GM18861 (cell line): ENCODE data around the gene COL25A1.

Source experiments
- ATAC-seq: cut with Tn5 transposase; IDR thresholded peaks from one replicate; pipeline ENCODE4 v1.9.1; 2021; ENCODE audit not compliant: unreplicated experiment

Gene COL25A1

DNA sequence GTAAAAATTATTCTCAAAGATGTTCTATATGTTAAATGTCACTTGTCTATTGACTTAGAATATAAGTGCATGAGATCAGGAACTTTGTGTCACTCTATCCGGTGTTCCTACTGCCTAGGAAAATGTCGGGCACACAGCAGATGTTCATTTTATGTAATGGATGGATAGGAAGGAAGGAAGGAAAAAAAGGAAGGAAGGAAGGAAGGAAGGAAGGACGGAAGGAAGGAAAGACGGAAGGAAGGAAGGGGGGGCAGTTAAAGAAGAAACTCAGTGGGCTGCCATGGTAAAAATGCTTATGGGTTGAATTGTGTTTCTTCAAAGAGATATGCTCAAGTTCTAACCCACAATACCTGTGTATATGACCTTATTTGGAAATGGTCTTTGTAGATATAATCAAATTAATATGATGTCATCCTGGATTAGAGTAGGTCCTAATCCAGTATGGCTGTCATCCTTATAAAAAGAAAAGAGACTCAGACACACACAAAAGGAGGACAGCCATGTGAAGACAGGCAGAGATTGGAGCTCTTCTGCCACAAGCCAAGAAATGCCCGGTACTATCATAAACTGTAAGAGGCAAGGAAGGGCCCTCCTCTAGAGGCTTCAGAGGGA is 86.3 kb downstream of the COL25A1 start:
- no peak for ATAC-seq

DNA sequence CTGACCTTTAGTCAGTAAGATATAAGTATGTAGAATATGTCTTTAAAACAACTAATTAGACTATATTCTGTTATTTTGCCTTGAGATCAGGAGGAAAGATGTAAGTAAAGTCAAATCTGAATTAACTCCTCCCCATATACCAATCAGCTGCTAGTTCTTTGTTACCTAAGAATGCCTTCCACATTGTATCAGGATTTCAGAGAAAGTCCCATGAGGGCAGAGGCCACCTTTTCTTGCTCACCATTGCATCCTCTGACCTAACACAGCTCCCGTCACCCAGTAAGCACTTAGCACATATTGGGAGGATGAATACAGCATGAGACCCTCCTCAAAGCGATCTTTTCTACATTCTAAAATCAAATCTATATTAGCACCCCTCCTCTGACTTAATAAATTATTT is 87.0 kb downstream of the COL25A1 start:
- ATAC-seq: no peak

DNA sequence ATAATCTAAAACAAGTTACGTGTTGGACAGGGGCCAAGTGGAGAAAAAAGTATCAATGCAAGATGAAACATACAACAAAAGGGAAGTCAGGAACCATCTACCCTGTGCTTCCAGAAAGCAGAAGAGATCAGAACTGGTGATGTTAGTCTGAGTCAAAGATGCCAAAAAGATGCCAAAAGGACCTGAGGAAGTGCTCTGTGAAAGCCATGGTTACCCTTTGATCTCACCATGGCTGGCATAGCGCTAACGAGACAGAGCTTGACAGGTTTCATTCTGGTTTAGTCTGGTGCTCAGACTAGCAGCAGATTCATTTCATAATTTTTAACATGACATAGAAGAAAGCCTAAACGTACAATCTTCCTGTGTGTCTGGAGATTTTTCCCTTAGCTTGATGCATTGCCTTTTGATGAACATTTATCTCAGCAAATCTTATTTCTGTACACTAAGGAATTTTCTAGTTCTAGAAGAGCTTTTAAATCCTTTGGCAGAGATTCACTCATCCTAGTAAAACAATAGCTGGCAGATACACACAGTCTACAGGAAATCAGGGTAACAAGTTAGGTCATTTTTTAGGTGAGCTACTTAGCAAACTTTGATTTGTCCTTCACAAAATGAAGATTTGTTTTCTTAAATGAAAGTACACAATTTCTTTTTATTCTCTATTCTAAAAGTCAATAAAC is 87.7 kb downstream of the COL25A1 start:
- ATAC-seq: no peak

DNA sequence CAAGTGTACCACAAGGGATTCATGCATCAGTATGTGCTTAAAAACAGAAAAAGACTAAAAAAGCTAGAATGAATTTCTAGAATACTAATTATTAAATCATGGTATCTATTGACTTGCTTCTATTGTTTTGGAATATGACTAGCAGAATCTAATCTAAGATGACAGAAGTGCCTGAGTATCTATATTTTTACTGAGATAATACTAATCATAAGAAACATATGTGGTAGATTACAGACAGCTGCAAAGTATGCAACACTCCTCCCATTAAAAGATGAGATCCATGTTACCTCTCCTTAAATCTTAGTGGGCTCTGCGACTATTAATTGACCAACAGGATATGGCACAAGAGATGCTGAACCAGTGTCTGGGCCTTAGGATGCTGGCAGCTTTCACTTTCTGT is 89.4 kb downstream of the COL25A1 start:
- no peak for ATAC-seq

DNA sequence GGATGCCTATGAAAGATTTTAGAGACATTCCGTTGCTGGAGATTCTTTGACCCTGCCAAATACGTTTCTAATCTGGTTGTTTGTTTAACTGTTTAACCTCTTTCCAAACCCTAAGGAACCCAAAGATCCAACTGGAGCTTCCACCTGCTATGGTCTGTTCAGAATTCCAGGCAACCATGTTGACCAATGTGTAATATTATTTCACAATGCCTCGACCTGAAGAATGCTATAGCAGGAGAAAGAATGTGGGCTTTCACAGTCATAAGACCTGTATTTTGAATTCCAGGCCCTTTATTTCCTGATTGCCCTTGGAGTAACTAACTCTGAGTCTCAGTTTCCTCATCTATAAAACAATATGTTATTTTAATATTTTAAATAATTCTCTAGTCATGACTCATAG is 90.8 kb downstream of the COL25A1 start:
- no peak for ATAC-seq

DNA sequence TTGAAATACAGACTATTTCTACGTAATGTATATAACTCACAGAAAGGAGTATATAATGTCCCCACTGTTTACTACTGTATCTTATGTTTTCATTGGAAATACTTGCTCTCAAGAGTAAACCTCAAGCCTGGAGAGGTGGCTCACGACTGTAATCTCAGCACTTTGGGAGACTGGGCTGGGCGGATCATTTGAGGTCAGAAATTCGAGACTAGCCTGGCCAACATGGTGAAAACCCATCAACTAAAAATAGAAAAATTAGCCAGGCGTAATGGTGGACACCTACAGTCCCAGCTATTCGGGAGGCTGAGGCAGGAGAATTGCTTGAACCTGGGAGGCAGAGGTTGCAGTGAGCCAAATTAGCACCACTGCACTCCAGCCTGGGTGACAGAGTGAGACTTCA is 92.8 kb downstream of the COL25A1 start:
- no peak for ATAC-seq

DNA sequence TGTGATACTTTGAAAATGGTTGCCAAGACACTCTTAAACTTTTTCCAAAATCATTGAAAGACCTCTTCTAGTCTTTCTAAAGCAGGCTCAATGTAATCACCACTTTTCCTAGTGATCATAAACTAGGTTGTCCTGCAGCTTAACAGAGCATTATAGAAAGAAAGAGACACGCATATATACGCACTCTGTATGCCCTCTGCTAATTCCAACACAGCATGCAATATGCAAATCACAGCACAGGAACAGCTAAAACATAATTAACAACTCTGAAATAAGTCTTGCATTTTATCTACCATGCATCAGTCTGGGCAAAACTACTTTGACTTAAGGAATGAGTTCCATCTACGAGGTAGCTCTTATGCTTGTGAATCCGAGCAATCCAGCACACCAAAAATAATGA is 94.6 kb downstream of the COL25A1 start:
- no peak for ATAC-seq

DNA sequence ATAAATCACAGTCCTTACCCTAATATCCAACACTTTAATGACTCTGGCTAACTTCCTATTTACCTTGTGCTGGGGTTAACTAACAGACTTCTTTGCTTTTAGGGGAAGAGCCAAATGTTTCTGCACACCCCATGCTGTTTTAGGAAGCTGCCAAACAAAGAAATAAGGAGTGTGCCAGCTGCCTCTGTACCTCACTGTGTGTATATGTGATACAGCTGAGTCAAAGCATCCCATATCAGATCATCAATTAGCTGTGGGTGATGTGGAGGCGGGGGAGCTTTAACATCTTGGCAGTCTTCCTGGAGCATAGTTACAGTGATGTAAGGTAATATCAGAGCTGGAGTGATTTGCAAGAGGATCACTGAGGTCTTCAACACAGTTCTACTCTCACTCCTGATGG is 95.4 kb downstream of the COL25A1 start:
- ATAC-seq: no peak

DNA sequence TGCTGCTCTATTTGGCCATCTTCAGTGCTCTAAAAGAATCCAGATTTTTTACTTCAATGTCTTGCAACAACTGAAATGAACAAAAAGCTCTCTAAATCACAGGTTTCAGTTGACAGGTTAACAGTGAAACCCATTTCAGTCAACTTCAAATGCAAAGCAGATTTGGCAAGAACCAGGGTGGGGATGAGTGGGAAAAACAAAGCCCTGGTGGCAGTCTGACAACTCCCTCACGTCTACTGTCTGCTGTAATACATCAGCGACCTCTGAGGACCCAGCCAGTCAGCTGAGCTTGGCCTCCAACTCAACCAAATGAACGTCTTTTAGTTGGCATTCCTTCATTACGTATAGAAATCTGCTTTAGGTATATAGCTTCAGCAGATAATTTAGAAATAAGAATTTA is 95.8 kb downstream of the COL25A1 start:
- no peak for ATAC-seq

DNA sequence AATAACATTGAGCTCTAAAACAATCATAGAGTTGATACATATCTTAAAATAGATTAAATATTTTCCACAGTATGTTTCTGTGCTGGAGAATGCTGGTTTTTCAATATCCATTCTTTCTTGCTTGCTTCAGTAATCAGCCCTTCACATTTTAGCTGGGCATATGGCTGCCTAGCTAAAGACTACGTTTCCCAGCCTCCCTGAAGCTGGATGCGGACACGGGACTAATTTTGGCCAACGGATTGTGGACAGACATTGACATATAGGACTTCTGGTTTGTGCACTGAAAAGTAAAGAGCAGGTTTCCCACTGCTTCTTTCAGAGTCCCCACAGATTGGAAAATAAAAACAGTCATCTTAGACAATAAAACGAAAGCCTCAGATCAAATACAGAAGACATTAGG is 97.3 kb downstream of the COL25A1 start:
- ATAC-seq: no peak

DNA sequence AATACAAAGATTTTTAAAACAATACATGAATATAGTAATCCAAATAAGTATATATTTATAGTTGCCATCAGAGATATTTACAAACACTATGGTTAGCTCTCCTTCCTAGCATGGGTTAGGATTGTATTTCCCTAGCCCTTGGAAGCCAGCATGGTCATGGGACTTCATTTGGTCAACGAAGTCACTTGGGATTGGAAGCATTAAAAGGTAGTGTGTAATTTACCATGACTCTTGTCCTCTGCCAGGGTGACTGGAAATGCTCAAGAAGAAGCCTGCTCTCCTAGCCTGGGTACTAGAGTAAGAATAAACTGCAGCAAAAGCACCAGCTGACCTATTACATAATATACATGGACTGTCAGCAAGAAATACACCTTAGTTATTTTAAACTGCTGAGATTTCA is 102.9 kb downstream of the COL25A1 start:
- ATAC-seq: no peak

DNA sequence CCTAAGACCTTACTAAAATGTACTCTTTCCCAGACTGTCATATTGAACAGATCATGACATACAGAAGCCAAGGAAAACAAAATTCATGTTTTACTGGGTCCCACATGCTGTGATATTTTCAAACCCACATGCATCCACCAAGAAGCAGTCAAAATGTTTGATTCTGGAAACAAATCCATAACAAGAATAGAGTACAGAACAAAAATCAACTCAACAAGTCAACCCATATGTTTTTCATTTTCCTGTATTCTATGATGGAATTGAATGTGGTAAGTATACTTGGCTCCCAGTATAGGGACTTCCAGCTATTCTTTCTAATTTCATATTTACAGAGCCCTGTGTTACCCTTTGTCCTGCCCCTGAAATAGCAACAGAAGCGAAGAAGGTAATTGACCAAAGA is 106.8 kb downstream of the COL25A1 start:
- ATAC-seq: no peak

DNA sequence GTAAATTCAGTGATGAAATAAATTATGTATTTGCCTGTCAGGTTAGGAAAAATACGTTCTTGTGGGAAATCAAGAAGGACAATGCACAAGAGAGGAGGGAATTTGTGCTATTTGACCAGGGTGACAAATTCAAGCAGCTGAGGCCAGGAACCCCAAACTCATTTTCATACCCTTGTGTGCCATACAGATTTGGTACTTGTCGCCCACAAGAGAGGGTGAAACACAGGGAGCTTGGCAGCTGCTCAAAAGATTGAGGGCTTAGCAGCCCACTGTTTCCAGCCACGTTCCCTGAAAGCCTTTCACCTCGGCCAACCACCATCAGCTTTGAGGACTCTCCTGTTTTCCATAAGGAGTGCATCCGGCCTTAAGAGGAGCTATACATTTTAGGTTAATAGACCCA is 111.2 kb downstream of the COL25A1 start:
- no peak for ATAC-seq

DNA sequence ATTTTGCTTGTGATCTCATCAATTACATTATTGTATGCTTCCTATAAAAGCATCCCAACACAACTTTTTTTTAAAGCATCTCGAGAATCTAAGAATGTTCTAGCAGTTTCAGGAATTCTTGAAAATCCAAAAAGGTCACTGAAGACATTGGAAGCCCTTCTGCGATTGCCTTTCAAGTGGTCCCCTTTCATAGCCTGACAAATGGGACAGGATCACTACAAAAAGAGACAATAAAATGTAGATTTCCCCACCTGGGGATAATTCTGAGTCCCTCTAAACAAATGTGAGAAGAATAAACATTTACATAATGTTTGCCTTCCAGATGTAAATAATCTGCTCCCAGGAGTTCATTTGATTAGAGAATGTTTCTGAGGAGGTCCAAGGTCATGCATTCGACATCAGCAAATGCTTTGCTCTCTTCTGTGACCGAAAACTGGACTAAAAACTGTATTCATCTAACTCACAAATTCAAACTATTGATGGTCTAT is 116.0 kb downstream of the COL25A1 start:
- ATAC-seq: no peak

DNA sequence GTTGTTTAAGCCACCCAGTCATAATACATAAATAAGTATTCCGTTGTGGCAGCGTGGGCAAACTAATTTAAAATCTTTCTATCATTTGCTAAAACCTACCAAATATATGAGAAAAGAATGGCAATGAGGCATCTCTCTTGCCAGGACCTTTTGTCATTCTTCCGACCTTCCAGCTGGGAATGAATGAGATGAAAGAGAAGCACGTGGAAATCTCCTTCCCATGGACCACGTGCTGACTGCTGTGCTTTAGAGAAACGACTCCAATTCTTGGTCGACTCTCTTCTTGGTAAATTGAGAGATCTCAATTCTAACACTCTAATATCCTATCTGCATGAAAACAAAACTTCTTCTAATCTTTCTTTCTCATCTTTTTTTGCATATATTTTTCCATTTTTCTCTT is 116.5 kb downstream of the COL25A1 start:
- no peak for ATAC-seq

DNA sequence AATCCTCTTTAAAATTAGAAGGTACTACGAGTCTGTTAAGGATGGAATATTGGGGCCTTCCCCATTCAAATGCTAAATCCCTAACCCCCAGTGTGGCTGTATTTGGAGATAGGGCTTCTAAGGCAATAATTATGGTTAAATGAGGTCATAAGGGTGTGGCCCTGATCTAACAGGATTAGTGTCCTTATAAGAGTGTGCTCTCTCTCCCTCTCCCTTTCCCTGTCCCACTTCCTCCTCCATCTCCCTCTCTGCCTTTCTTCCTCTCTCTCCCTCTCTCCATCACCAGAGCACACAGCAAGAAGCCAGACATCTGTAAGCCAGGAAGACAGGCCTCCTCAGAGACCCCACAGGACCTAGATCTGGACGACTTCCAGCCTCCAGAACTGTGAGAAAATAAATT is 116.9 kb downstream of the COL25A1 start:
- ATAC-seq: no peak

DNA sequence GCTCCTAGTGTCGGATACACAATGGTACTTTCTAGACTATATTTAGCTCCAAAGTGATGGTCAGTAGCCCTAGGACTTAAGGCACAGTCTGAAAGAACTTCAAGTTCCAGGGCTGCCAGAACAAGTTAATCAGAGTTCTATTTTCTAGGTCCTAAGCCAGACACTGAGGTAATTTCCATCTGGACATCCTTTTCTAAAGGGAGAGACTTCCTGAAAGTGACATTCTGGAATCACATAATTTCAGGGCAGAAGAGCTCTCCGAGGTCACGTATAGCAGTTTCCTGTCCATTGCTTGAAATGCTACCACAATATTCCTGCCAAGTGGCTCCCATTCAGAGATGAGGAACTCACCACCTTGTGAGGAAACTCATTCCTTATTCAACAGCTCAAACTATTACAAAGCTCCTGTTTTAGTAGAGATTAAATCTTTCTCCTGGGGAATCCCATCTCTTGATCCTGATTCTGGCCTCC is 117.9 kb downstream of the COL25A1 start:
- no peak for ATAC-seq

DNA sequence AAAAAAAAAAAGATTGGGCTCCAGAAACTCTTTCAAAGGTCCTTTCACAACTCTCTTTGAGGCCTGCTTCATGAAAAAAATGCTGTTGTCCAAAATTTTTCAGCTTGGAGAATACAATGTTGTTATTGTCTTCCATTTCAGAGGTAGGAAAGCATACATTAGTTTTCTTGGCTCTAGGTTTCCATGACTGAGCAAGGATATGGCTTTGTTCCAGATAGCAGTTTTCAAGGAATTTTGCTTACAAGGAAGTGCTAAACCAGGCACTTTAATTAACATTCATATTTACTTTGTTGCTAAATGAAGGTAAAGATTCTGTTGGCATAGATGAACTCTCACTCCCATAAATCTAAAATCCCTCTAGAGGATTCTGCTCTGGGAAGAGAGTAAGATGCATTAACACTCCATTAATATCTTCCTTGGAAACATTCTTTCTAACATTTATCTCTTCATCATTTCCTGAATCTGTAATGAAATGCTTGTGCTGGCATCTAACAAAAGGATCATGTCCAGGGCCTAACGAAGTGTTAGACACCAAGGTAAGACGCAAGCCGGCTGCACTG is 118.4 kb downstream of the COL25A1 start:
- ATAC-seq: no peak

DNA sequence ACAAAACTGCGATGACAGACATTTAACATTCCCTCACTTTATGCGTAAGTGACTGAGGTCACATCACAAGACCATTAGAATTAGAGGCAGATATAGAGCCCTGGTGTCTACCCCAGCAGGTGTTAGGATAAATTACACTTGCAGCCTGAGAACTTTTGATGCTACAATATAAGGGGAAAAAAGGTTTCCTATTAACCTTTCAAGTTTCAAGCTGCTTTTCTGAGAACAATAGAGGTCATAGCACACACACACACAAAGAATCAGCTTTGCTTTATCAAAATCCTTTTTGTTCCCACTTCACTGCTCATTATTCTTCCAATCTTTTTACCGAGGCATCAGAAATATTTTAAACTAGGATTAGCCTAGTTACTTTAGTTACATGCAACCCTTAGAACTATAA is 119.8 kb downstream of the COL25A1 start:
- ATAC-seq: no peak

DNA sequence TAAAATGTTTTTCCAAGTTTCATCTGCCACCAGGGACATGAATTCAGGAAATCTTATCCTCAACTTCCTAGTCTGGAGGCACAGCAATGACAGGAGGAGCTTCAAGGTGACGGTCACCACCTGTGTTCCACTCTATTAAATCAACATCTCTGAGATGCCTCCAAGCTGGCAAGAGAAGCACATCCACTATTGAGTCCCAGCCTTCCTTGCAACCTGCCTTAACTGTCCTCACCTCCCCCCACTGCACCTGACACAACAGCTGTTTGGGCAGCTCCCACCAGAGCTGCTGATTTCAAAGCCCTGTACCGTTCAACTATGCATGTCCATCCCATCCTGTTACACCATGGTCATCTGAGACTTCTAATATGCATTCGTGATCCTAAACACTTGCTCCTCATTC is 123.4 kb downstream of the COL25A1 start:
- no peak for ATAC-seq

DNA sequence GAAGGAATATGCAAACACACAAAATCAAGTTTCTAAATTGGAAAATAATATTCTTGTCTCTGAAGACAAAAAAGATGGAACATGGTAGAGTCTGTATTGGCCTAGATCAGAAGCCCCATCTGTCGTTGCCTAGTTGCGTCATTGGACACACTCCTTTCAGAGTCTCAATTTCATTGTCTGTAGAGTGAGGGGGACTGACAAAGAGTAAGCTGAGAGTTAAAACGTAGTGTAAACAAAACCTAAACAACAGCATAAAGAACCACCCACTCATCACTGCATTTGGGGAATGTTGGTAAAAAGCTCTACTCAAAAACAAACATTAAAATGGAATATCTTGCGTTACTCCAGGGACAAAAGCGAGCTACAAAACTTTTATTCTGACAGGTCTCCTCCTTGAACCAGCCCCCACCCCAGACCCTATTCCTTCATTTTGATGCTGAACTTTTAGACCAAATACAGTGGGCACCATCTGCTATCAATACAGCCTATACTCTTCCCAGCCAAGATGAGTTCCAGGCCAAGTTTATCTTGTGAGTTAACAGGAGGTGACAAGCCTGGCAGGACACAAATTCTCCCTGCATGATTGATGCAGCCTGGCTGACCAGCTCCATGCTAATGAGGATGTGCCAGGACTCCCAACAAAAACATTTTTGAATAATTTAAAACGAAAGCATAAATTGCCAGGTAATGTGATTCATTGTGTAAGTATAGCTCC is 125.2 kb downstream of the COL25A1 start:
- ATAC-seq: no peak
